Naive thymus-derived CD8-positive, alpha-beta T cell (primary cell): ENCODE results near the gene TBC1D2B. TPM values are rescaled to one million over a fixed set of nuclear protein-coding genes. Genes with fewer than 3 reads are reported as not detected.

ENCODE experiments used
- ATAC-seq, 2 donors: fragments of 150-1000 bp; cut with Tn5 transposase in 1 of 2; sonication (Bioruptor Pico), chemical (Tn5 transposase) in 1 of 2; 1 replicate in 1 of 2; 2 replicates in 1 of 2; pipeline ENCODE4 v1.10.0; 2021; ENCODE audit warnings: mild to moderate bottlenecking in 2 of 2, moderate library complexity in 2 of 2
- POLR2A ChIA-PET: fragments of 350-600 bp; sonication (Branson Sonifier 250); formaldehyde crosslinking; loops from one replicate; lab custom pipeline; 2021; ENCODE audit warnings: antibody characterized with exemption; lab: Charles Lee
- DNase-seq, 10 donors: peaks; one replicate each; pipeline versions ENCODE4 v3.0.0 to v3.0.0-alpha.2; 2020 to 2022
- H3K27ac Mint-ChIP-seq, 10 donors: one replicate each; pipeline ENCODE4 v1.8.0; 2020 to 2022; ENCODE audit warnings: mild to moderate bottlenecking in 10 of 10, mixed read lengths in 10 of 10, moderate library complexity in 4 of 10, inconsistent platforms in 1 of 10
- H3K27me3 Mint-ChIP-seq, 5 donors: one replicate each; pipeline ENCODE4 v1.8.0; 2021 to 2022; ENCODE audit warnings: mixed read lengths in 5 of 5
- H3K36me3 Mint-ChIP-seq, 3 donors: one replicate each; pipeline ENCODE4 v1.8.0; 2020 to 2022; ENCODE audit warnings: mixed read lengths in 3 of 3, mild to moderate bottlenecking in 2 of 3, inconsistent platforms in 1 of 3
- H3K4me1 Mint-ChIP-seq, 4 donors: one replicate each; pipeline ENCODE4 v1.8.0; 2021 to 2022; ENCODE audit warnings: mixed read lengths in 4 of 4
- H3K4me3 Mint-ChIP-seq, 10 donors: one replicate each; pipeline ENCODE4 v1.8.0; 2020 to 2022; ENCODE audit warnings: mild to moderate bottlenecking in 10 of 10, mixed read lengths in 10 of 10, moderate library complexity in 6 of 10, inconsistent platforms in 1 of 10
- H3K9me3 Mint-ChIP-seq, 9 donors: one replicate each; pipeline ENCODE4 v1.8.0; 2020 to 2022; ENCODE audit warnings: mixed read lengths in 9 of 9, mild to moderate bottlenecking in 3 of 9, inconsistent platforms in 1 of 9, moderate library complexity in 1 of 9
- polyA plus RNA-seq, 3 donors: library from polyadenylated mRNA; unstranded; fragments of 300-500 nt; fragmentation: Illumina TruSeq; gene quantifications; one replicate each; pipeline ENCODE4 v1.2.3, GENCODE V29; 2021
- total RNA-seq, 8 experiments: library from RNA in 2 of 8; stranded (reverse) in 2 of 8; gene quantifications; one replicate each; pipeline ENCODE4 v1.2.3 and lab custom pipeline; 2021 to 2026

TBC1D2B gene
- total RNA-seq (10 to 100 TPM; 78.3 to 82.1 TPM), polyA plus RNA-seq (10 to 100 TPM in 1 of 3 donors, 1 to 10 TPM in 2; 8.1 to 14.0 (median 8.5) TPM), total RNA-seq (lab: John Stamatoyannopoulos, UW) (60.4 to 130 (median 94.2) reads per million in 6 experiments)

DNA sequence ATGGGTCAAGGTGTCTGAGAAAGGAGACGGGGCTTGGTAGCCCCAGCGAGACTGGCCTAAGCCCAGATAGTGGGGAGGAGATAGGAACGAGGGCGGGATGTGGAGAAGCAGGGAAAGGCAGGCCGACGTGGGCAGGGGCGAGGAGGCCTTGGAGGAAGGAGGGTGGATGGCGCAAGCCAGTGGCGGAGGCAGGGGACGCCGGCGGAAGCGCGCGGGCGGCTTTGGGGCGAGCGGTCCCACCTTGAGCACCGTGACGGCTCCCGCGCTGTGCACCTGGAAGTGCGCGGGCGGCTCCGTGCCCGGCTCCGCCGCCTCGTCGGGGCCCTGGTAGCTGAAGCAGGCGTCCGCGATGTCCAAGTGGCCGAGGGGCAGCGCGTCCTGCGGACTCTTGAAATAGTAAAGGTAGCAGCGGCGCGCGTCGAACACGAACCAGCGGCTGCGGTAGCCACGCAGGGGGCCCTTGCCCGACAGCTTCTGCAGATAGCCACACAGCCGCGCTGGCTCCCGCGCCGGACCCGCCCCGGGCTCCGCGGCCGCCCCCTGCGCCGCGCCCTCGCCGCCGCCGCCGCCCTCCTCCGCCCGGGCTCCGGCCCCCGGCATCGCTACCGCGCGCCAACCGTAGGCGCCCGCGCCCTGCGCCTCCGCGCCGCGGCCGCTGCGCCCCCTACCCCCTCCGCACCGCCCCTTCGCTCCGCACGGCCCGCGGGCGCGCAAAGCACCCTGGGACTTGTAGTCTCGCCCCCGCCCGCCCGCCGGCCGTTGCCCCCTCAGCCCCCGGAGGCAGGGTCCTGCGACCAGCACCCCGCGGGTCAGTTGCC, at the start of gene TBC1D2B:
TBC1D2B (minus strand) TSS at position 659 of the 818 bp plus-strand sequence; CDS start at position 600, 59 bp downstream.
- ATAC-seq (peak; percentile 82 to 89), DNase-seq (peak; percentile 53 to 83 (median 68))
- peaks cover 25 to 51% (median 49%) of the 10 kb centered on the region in 4 donors for H3K4me1 Mint-ChIP-seq
- no peaks in the 10 kb centered on the region for H3K36me3 Mint-ChIP-seq
- H3K27ac Mint-ChIP-seq = peak within 1 kb of the TSS; percentile 94 to 99 (median 96)
- H3K9me3 Mint-ChIP-seq = no peaks in the 10 kb centered on the region
- POLR2A ChIA-PET = interaction anchor here (0.9 to 15.4 kb wide), 9 partner anchors 9 to 58 kb away, joined by 3 to 250 read pairs (median 6); partner anchors contain the start of gene CIB2
- peak within 1 kb of the TSS; percentile 95 to 100 (median 98) for H3K4me3 Mint-ChIP-seq
- H3K27me3 Mint-ChIP-seq = no peaks in the 10 kb centered on the region

DNA sequence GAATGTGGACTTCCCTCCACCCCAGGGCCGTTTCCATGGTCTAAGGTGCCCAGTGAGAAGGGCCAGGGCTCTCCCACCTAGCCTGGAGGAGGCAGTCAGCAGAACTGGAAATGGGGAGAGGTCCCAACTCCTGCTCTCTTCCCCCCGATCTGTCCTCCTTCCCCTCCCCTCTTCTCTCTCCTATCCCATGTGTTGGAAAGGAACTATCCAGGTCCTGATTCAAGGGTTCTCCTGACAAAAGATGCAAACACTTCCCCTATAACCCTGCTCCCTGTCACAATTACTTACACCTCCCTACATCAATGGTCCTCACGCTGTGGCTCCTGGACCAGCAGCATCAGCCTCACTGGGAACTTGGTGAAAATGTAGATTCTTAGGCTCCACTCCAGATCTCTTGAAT, 47.8 kb upstream of the TBC1D2B start:
- Mint-ChIP-seq H3K36me3 (no peaks in the 10 kb centered on the region), H3K4me1 (peaks cover 6 to 18% (median 9%) of the 10 kb centered on the region in 4 donors), H3K27ac (no peak overlapping the region), H3K9me3 (no peaks in the 10 kb centered on the region), H3K4me3 (no peak overlapping the region), H3K27me3 (no peaks in the 10 kb centered on the region)
- POLR2A ChIA-PET = no interaction called here
- no peak for ATAC-seq
- no peak for DNase-seq

- Mint-ChIP-seq H3K9me3 (no peaks in the 10 kb centered on the region), H3K27ac (no peak overlapping the region), H3K4me3 (no peak overlapping the region), H3K36me3 (no peaks in the 10 kb centered on the region), H3K4me1 (no peaks in the 10 kb centered on the region), H3K27me3 (no peaks in the 10 kb centered on the region)
- DNase-seq (no peak), ATAC-seq (no peak)
- POLR2A ChIA-PET = no interaction called here
Observed at GRCh38 chr15:78120523-78120922, 43.0 kb upstream of the TBC1D2B start.

DNA sequence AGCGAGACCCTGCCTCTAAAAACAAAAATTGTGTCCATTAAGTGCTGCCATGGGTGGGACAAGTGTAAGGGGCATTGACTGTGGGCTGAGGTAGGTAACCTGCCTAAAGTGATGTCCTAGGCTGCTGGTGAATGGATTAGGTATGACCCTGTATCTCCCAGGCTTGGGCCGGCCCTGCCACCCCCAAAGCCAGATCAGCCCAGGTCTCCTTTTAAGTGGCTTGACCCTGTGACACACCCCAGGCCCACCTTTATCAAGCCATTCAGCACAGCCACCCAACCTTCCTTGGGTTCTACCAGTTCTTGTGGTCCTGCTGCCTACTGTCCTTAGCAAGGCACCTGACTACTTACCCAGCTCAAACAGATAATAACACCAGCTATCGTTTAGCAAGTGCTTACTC, 35.0 kb upstream of the TBC1D2B start:
- POLR2A ChIA-PET = interaction anchor here (0.6 to 1.0 kb wide), 2 partner anchors 17 to 81 kb away, joined by 3 read pairs; no protein-coding TSS in a partner anchor
- Mint-ChIP-seq H3K27ac (no peak overlapping the region), H3K36me3 (no peaks in the 10 kb centered on the region), H3K9me3 (no peaks in the 10 kb centered on the region), H3K27me3 (no peaks in the 10 kb centered on the region), H3K4me3 (no peak overlapping the region), H3K4me1 (peaks cover 0 to 11% (median 4%) of the 10 kb centered on the region in 4 donors)
- no peak for DNase-seq
- ATAC-seq = no peak

- no peaks in the 10 kb centered on the region for H3K36me3 Mint-ChIP-seq
- H3K27ac Mint-ChIP-seq = no peak overlapping the region
- H3K9me3 Mint-ChIP-seq = no peaks in the 10 kb centered on the region
- no peaks in the 10 kb centered on the region for H3K27me3 Mint-ChIP-seq
- peaks cover under 1 to 11% (median 6%) of the 10 kb centered on the region in 4 donors for H3K4me1 Mint-ChIP-seq
- no peak overlapping the region for H3K4me3 Mint-ChIP-seq
- ATAC-seq = no peak
- POLR2A ChIA-PET = no interaction called here
- DNase-seq = no peak
Observed at GRCh38 chr15:78111788-78112187, 34.3 kb upstream of the TBC1D2B start.

DNA sequence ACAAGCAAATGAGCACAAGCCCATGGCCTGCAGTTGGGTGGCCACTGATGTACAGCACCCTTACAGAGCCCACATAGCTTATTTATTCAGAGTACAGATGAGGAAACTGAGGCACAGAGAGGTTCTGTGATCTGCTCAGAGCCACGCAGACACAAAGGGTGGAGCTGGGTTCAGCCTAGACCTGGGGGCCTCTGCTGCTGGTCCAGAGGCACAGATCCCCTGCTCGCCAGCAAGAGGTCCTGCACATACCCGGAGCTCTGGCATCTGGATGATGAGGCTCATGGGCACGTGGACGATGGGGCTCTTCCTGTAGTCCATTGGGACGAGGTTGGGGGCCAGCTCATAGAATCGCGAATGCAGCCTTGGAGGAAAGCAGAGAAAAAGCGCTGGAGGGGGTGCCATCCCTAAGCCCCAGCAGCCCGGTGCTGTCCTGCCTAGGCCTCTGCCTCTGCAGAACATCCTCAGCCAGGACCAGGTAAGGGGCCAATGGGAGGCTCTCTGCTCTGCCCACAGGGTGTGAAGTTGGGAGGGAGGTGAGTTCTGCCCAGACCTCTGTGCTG, 33.5 kb upstream of the TBC1D2B start:
- H3K9me3 Mint-ChIP-seq = no peaks in the 10 kb centered on the region
- DNase-seq (no peak), ATAC-seq (no peak)
- H3K4me3 Mint-ChIP-seq = no peak overlapping the region
- no peaks in the 10 kb centered on the region for H3K36me3 Mint-ChIP-seq
- H3K4me1 Mint-ChIP-seq = peaks cover 3 to 19% (median 13%) of the 10 kb centered on the region in 4 donors
- no peak overlapping the region for H3K27ac Mint-ChIP-seq
- no peaks in the 10 kb centered on the region for H3K27me3 Mint-ChIP-seq
- POLR2A ChIA-PET = no interaction called here

- no peak for ATAC-seq
- H3K4me3 Mint-ChIP-seq = no peak overlapping the region
- POLR2A ChIA-PET = interaction anchor here (1.2 kb wide), 1 partner anchor 110 kb away, joined by 3 read pairs; no protein-coding TSS in a partner anchor
- H3K9me3 Mint-ChIP-seq = no peaks in the 10 kb centered on the region
- no peaks in the 10 kb centered on the region for H3K36me3 Mint-ChIP-seq
- no peak for DNase-seq
- H3K27me3 Mint-ChIP-seq = no peaks in the 10 kb centered on the region
- peaks cover 11 to 28% (median 22%) of the 10 kb centered on the region in 4 donors for H3K4me1 Mint-ChIP-seq
- H3K27ac Mint-ChIP-seq = peak overlapping the region in 2 of 10 donors; percentile 22 to 67
Observed at GRCh38 chr15:78110096-78110495, 32.6 kb upstream of the TBC1D2B start.

DNA sequence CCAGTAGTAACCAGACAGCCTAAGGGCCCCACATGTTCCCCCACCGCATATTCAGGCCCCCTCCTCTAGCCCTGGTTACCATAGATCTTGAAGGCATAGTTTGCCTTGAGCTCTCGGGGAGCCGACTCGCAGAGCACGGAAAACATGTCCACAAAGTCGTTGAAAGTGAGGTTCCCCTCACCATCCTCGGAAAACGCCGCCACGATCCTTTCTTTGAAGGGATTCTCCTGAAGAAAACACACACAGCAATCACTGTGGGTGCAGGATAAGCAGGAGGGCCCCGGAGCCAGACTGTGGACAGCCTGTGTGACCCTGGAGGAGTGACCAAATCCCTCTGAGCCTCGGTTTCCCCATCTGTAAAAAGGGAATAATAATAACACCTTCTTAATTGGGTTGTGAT, 31.6 kb upstream of the TBC1D2B start:
- no peaks in the 10 kb centered on the region for H3K9me3 Mint-ChIP-seq
- DNase-seq (no peak), ATAC-seq (no peak)
- H3K27ac Mint-ChIP-seq = peak overlapping the region in 1 of 10 donors; percentile 83
- H3K4me1 Mint-ChIP-seq = peaks cover 20 to 37% (median 31%) of the 10 kb centered on the region in 4 donors
- POLR2A ChIA-PET = interaction anchor here (1.2 to 1.6 kb wide), 3 partner anchors 31 to 109 kb away, joined by 3 to 12 read pairs (median 6); partner anchors contain the start of gene TBC1D2B
- no peak overlapping the region for H3K4me3 Mint-ChIP-seq
- no peaks in the 10 kb centered on the region for H3K36me3 Mint-ChIP-seq
- H3K27me3 Mint-ChIP-seq = no peaks in the 10 kb centered on the region

GRCh38 chr15:78108300-78109084, 31.0 kb upstream of the TBC1D2B start:
- Mint-ChIP-seq H3K27ac (peak overlapping the region in 6 of 10 donors; percentile 35 to 83 (median 70)), H3K36me3 (no peaks in the 10 kb centered on the region), H3K4me1 (peaks cover 22 to 44% (median 38%) of the 10 kb centered on the region in 4 donors), H3K4me3 (no peak overlapping the region), H3K9me3 (no peaks in the 10 kb centered on the region), H3K27me3 (no peaks in the 10 kb centered on the region)
- peak; percentile 75 to 91 (median 82) for DNase-seq
- POLR2A ChIA-PET = interaction anchor here (0.6 to 1.7 kb wide), 10 partner anchors 19 to 149 kb away, joined by 3 to 12 read pairs (median 4); partner anchors contain the start of gene TBC1D2B
- peak; percentile 79 to 89 for ATAC-seq

DNA sequence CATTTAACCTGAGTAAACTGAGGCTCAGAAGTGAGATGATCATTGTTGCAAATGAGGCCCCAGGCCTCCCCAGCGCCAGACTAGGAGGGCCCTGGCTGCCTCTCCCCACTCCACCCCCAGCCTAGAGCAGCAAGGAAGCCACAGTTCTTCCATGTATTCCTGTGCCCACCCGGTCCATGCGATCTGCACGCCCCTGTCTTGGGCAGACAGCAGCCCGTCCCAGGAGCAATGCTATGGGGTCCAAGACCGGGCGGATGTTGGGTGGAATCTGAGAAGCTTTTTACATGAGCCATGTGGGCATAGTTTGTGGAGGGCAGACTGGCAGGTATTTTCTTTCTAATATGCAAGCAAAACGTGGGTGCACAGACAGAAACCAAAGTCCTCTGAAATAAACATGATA, 30.0 kb upstream of the TBC1D2B start:
- peaks cover 24 to 49% (median 46%) of the 10 kb centered on the region in 4 donors for H3K4me1 Mint-ChIP-seq
- no peaks in the 10 kb centered on the region for H3K9me3 Mint-ChIP-seq
- H3K4me3 Mint-ChIP-seq = no peak overlapping the region
- no peaks in the 10 kb centered on the region for H3K36me3 Mint-ChIP-seq
- peak overlapping the region in 9 of 10 donors; percentile 19 to 79 (median 68) for H3K27ac Mint-ChIP-seq
- ATAC-seq (no peak), DNase-seq (no peak)
- H3K27me3 Mint-ChIP-seq = no peaks in the 10 kb centered on the region
- POLR2A ChIA-PET = interaction anchor here (0.7 to 1.7 kb wide), 6 partner anchors 32 to 148 kb away, joined by 3 to 12 read pairs (median 5); no protein-coding TSS in a partner anchor

DNA sequence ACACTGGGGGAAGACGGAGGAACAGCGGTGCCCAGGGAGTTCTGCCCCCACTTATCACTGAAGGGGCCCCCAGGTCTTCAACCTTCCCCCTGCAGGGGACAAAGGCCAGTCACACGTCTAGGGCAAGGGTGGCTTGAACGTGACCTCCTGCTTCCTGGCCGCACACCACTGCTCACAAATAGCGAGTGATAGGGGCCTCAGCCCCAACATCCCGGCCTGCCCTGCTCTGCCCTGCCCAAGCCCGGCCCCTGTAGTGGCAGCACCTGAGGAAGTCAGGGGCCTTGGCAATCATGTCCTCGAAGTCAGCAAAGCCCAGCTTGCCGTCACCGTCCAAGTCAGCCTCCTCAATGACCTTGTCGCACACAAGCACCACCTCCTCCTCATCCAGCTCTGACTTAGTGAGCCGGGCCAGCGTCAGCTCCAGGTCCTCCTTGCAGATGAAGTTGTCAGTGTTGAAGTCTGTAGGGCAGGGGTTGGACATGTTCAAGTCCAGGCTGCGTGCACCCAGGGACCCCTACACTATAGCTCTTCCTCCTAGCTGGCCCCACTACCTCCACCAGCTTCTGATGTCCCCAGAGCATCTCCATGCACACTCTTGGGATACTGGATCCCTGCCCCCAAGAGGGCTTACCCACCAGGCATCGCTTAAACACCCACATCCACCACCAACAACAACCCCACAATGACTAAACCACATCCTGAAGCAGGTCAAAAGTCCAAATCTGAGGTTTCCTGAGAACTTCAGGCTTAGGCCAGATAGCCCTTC, 28.1 kb upstream of the TBC1D2B start:
- ATAC-seq = no peak
- Mint-ChIP-seq H3K9me3 (no peaks in the 10 kb centered on the region), H3K4me1 (peaks cover 24 to 54% (median 46%) of the 10 kb centered on the region in 4 donors), H3K4me3 (peak overlapping the region in 6 of 10 donors; percentile 9 to 69 (median 38)), H3K27me3 (no peaks in the 10 kb centered on the region), H3K27ac (peak overlapping the region; percentile 42 to 98 (median 86)), H3K36me3 (no peaks in the 10 kb centered on the region)
- no peak for DNase-seq
- POLR2A ChIA-PET = interaction anchor here (0.6 to 2.1 kb wide), 3 partner anchors 29 to 194 kb away, joined by 3 to 7 read pairs (median 3); partner anchors contain the start of genes SKIC8 and TBC1D2B
